SK-N-MC (cell line): ENCODE measurements around the gene TMEM222.

Source experiments
- DNase-seq: peaks from one replicate; pipeline ENCODE4 v3.0.0-alpha.2; 2011; ENCODE audit warnings: low read depth, low spot score
- H3K27ac ChIP-seq: fragments of 200-600 bp; sonication (generic); 2 replicates; pipeline ENCODE4 v1.5.1; 2016; ENCODE audit warnings: mixed run types
- H3K36me3 ChIP-seq: fragments of 200-600 bp; sonication (generic); 2 replicates; pipeline ENCODE4 v1.6.1; 2017; ENCODE audit warnings: antibody characterized with exemption, low read length, mixed read lengths; ENCODE audit not compliant: insufficient read depth
- H3K4me3 ChIP-seq: fragments of 200-600 bp; sonication (generic); 2 replicates; pipeline ENCODE4 v1.5.1; 2016
- H3K9ac ChIP-seq: fragments of 200-600 bp; sonication (generic); 2 replicates; pipeline ENCODE4 v1.8.0; 2017; ENCODE audit warnings: mixed run types, mixed read lengths; ENCODE audit not compliant: insufficient read length
- H3K9me3 ChIP-seq: fragments of 200-600 bp; sonication (generic); 2 replicates; pipeline ENCODE4 v1.6.1; 2017; ENCODE audit warnings: low read depth, mild to moderate bottlenecking, antibody characterized with exemption, low read length, moderate library complexity, mixed read lengths
- EZH2 ChIP-seq: fragments of 200-600 bp; sonication (generic); IDR thresholded peaks from one replicate; pipeline ENCODE4 v1.6.1; 2017; ENCODE audit warnings: antibody characterized with exemption
- FOXP2 ChIP-seq: optimal IDR thresholded peaks from 2 replicates; pipeline ENCODE3; 2011; ENCODE audit warnings: mild to moderate bottlenecking, moderate library complexity; ENCODE audit not compliant: insufficient read depth; ENCODE audit errors: extremely low read length, control extremely low read depth
- POLR2AphosphoS5 ChIP-seq: IDR thresholded peaks from 2 replicates; pipeline ENCODE4 v1.6.1; 2012; ENCODE audit warnings: mild to moderate bottlenecking, low read depth, low read length, borderline replicate concordance

TMEM222 gene

DNA sequence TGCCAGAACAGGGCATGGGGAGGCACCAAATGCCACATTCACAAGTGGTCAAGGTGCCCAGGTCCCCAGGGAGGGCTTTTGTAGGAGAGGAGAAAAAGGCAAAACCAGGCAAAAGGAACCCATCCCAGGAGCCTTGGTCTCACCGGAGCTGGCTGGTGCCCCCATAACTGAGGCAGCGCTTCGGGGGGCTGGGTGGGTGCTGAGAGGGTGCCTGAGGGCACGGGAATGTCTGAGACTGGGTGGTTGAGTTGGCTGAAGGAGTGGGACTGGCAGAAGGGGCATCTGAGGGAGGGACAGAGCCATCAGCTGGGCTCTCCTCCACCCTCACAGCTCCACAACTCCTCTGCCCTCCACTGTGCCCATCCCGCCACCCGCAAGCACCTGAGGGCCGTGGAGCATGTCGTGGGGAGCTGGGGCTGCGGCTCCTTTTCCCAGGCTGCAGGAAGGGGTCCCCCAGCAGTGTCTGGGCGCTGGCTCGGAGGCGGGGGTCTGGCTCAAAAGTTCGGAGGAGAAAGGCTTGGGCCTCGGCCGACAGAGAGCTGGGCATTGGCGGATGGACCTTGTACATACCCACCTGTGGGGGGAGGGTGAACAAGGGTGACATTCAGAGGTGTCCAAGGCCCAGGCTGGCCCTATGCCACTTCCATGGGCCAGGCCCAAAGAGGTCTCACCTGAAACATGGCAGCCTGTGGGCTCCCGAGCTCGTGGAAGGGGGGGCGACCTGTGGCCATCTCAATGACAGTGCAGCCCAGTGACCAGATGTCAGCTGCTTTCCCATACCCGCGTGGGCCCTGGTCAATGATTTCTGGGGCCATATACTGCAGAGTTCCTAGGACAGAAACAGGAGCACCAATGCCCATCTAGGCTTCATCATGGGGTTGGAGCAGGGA is 36.3 kb downstream of the TMEM222 start:
- no peaks in the 10 kb centered on the region for H3K36me3 ChIP-seq
- no peak overlapping the region for H3K9ac ChIP-seq
- DNase-seq = no peak
- TF ChIP-seq EZH2 (no peak), FOXP2 (no peak)
- no peak overlapping the region for H3K4me3 ChIP-seq
- H3K9me3 ChIP-seq = no peaks in the 10 kb centered on the region
- H3K27ac ChIP-seq = no peak overlapping the region

DNA sequence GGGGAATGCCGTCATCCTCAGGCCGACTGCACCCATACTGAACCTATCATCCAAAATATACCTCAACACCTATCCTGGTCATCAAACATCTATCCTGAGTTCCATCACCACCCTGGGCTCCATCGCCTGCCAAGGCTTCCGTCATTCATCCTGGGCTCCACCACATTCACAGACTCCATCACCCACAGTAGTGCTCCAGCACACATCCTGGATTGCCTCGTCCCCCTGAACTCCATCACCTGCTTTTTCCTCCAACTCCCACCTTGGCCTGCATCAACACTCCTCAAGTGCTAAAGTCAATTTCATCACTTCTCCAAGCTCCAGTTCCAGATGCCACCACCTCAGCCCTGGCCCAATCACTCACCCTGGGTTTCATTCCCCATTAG is 37.0 kb downstream of the TMEM222 start:
- no peak overlapping the region for H3K4me3 ChIP-seq
- no peaks in the 10 kb centered on the region for H3K9me3 ChIP-seq
- H3K9ac ChIP-seq = no peak overlapping the region
- no peak for TF ChIP-seq POLR2AphosphoS5
- no peak for TF ChIP-seq FOXP2
- TF ChIP-seq EZH2 = no peak
- no peak overlapping the region for H3K27ac ChIP-seq
- no peak for DNase-seq
- no peaks in the 10 kb centered on the region for H3K36me3 ChIP-seq

DNA sequence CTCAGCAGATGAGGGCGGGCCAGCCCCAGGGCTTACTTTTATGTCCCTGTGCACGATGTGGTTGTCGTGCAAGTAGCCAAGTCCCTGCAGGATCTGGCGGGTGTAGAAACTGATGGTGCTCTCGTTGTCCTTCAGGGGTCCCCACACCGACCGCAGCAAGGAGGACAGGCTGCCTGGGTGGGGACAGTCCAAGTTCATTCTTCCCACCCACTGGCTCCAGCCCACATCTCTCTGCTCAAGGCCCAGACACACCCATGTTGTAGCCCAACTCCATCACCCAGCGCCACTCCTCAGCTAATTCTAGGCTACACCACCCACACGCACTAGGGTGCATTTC is 37.8 kb downstream of the TMEM222 start:
- H3K4me3 ChIP-seq = no peak overlapping the region
- no peak overlapping the region for H3K27ac ChIP-seq
- no peaks in the 10 kb centered on the region for H3K9me3 ChIP-seq
- no peak overlapping the region for H3K9ac ChIP-seq
- H3K36me3 ChIP-seq = no peaks in the 10 kb centered on the region
- DNase-seq = no peak
- TF ChIP-seq POLR2AphosphoS5 = no peak
- TF ChIP-seq FOXP2 = no peak
- TF ChIP-seq EZH2 = no peak

GRCh38 chr1:27360159-27361043 is 38.4 kb downstream of the TMEM222 start:
- no peak for TF ChIP-seq POLR2AphosphoS5
- no peak for TF ChIP-seq FOXP2
- no peak for TF ChIP-seq EZH2
- Histone ChIP-seq H3K9ac (no peak overlapping the region), H3K36me3 (no peaks in the 10 kb centered on the region), H3K9me3 (no peaks in the 10 kb centered on the region), H3K4me3 (no peak overlapping the region), H3K27ac (no peak overlapping the region)
- DNase-seq = no peak

GRCh38 chr1:27361044-27361402 is 39.1 kb downstream of the TMEM222 start:
- Histone ChIP-seq H3K9ac (no peak overlapping the region), H3K4me3 (no peak overlapping the region), H3K36me3 (no peaks in the 10 kb centered on the region), H3K9me3 (no peaks in the 10 kb centered on the region), H3K27ac (no peak overlapping the region)
- TF ChIP-seq FOXP2 (no peak), EZH2 (no peak), POLR2AphosphoS5 (no peak)
- no peak for DNase-seq

DNA sequence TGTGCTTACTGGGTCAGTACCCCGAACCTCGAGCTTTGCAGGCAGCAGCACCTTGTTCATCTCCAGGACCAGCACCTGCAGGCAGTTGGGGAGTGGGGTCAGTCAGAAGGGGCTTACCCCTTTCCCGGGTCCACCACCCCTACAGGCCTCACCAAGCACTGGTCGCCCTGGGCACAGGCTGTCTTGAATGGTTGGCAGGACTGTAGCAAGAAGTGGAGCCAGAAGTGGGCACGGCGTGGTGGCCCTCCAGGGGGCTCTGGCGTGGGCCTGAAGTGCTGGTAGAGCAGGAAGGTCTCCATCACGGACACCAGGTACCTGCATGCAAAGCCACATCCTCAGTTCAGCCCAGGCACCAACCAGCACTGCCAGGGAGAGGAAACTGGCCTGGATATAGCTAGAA is 39.6 kb downstream of the TMEM222 start:
- no peak overlapping the region for H3K4me3 ChIP-seq
- no peaks in the 10 kb centered on the region for H3K9me3 ChIP-seq
- no peaks in the 10 kb centered on the region for H3K36me3 ChIP-seq
- H3K27ac ChIP-seq = no peak overlapping the region
- TF ChIP-seq EZH2 (no peak), POLR2AphosphoS5 (no peak), FOXP2 (no peak)
- no peak overlapping the region for H3K9ac ChIP-seq
- no peak for DNase-seq

DNA sequence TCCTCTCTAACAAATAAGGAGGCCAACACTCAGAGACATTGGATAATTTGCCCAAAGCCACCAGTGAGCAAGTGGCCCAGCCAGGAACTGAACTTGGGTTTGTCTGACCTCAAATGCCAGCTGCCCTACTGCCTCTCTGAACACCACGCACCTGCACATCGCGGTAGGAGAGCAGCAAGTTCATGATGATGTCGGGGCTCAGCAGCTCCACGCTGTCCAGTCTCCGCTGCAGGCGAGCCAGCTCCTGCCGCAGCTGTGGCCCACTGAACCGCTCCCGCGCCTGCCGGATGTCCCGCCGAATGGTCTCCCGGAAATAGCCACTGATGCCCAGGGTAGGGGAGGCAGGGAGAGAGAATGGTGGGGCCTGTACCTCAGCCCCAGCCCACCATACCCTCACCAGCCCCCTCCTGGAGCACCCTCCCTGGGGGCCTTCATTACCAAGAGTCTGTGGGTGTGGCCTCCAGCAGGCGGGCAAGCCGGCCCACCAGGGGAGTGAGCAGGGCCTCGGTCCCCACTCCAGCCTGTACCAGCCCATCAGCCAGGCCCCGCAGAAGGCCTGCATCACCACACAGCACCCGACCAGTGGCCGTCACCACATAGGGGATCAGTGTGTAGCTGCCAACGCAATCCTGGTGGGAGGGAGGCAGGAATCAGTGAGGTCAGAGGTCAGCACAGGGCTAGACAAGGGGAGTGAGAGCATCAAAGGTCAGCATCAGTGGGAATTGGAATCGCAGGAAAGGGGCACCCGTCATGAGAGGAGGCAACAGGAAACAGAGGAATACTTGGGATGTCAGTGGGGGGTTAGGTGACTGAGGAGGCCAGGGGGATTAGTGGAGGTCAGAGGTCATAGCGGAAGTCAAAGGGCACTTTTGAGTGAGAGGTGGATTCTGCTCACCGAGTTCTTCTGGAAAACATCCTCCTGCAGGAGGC is 42.1 kb downstream of the TMEM222 start:
- no peak overlapping the region for H3K4me3 ChIP-seq
- no peak overlapping the region for H3K27ac ChIP-seq
- TF ChIP-seq FOXP2 = no peak
- TF ChIP-seq POLR2AphosphoS5 = no peak
- no peak for TF ChIP-seq EZH2
- no peaks in the 10 kb centered on the region for H3K9me3 ChIP-seq
- DNase-seq = no peak
- no peaks in the 10 kb centered on the region for H3K36me3 ChIP-seq
- no peak overlapping the region for H3K9ac ChIP-seq

DNA sequence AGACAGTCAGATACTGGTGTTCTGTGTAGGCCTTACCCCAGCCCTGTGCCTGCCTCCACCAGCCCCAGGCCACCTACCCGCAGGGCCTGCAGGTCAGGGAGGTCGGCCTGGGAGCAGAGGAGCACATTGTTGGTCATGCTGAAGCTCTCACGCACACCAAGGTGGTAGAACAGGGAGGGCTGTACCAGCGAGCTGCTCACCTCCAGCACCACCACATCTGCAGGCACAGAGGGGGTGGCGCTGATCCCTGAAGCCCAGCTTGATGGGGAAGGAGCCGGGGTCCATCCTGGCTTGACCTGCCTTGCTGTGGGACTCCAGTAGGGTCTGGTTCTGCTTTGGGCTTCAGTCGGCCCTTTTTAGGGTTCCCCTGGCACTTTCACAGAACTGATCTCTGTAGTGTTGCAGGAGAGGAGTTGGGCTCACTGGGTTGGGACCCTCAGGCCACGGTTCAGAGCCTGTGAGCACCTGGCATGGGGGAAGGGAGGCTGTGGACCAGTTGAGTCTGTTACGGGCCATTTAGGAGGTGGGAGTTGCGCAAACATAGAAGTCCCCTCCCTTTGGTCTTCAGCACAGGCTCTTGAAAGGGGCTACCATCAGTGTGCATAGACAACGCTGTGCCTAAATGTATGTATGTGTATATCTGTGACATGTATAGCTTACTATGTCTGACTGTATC is 42.9 kb downstream of the TMEM222 start:
- Histone ChIP-seq H3K4me3 (peak overlapping the region; percentile 97), H3K9ac (no peak overlapping the region), H3K27ac (peak overlapping the region; percentile 73), H3K9me3 (no peaks in the 10 kb centered on the region), H3K36me3 (no peaks in the 10 kb centered on the region)
- DNase-seq = no peak
- TF ChIP-seq EZH2 = no peak
- TF ChIP-seq POLR2AphosphoS5 = no peak
- TF ChIP-seq FOXP2 = no peak
